Ovary (tissue), 3 donors: ENCODE results near the gene BCAM.

Source experiments
- POLR2A ChIP-seq: fragments of 450-650 bp; IDR thresholded peaks from one replicate; pipeline ENCODE4 v1.6.1; 2017; ENCODE audit warnings: antibody characterized with exemption, mild to moderate bottlenecking, moderate library complexity
- TF ChIP-seq, protein P1 (sequence below), 3 donors: fragments of 450-650 bp in 2 of 3; fragments of 200-600 bp in 1 of 3; IDR thresholded peaks; one replicate each; pipeline versions ENCODE4 v1.5.1 to v1.8.0; 2016 to 2022; ENCODE audit warnings: antibody characterized with exemption in 3 of 3, mild to moderate bottlenecking in 1 of 3
- donor health status: DM: no; HTN: no; CAD: no.

DNA sequence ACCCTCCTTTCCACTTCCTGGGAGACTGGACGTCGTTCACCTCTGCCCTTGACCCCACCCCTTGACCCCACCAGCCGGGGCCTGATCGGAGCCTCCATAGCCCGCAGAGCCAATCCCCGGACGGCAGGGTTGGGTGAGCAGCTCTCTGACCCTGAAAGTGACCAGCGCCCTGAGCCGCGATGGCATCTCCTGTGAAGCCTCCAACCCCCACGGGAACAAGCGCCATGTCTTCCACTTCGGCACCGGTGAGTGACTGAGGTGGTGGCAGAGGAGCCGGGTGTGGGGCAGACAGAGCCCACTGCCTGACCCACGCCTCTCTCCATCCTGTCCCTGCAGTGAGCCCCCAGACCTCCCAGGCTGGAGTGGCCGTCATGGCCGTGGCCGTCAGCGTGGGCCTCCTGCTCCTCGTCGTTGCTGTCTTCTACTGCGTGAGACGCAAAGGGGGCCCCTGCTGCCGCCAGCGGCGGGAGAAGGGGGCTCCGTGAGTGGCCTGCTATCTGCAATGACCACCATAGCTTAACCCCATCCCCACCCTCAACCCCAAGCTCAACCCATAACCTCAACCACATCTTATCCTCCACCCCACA, 10.4 kb downstream of the BCAM start:
- TF ChIP-seq, protein P1, sequence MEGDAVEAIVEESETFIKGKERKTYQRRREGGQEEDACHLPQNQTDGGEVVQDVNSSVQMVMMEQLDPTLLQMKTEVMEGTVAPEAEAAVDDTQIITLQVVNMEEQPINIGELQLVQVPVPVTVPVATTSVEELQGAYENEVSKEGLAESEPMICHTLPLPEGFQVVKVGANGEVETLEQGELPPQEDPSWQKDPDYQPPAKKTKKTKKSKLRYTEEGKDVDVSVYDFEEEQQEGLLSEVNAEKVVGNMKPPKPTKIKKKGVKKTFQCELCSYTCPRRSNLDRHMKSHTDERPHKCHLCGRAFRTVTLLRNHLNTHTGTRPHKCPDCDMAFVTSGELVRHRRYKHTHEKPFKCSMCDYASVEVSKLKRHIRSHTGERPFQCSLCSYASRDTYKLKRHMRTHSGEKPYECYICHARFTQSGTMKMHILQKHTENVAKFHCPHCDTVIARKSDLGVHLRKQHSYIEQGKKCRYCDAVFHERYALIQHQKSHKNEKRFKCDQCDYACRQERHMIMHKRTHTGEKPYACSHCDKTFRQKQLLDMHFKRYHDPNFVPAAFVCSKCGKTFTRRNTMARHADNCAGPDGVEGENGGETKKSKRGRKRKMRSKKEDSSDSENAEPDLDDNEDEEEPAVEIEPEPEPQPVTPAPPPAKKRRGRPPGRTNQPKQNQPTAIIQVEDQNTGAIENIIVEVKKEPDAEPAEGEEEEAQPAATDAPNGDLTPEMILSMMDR (IDR thresholded peaks at IDR 0.05): no peak
- TF ChIP-seq POLR2A: no peak
